Renal pelvis (tissue), 4 donors: ENCODE results near the gene ZNF106. TPM values are rescaled to one million over a fixed set of nuclear protein-coding genes. Genes with fewer than 3 reads are reported as not detected.

Experiments used
- DNase-seq: peaks from one replicate; pipeline ENCODE4 v3.0.0-alpha.2; 2013
- polyA plus RNA-seq, 3 donors: library from polyadenylated mRNA; unstranded; fragments of 120-200 nt; gene quantifications; one replicate each; pipeline ENCODE4 v1.2.1, GENCODE V29; 2013; ENCODE audit not compliant: insufficient read length in 3 of 3

The ZNF106 gene
- polyA plus RNA-seq, 3 donors = 40.6 to 57.9 (median 48.1) TPM

- DNase-seq = no peak
These were observed 117.7 kb downstream of the ZNF106 start for GRCh38 chr15:42373274-42373673.

- no peak for DNase-seq
These were observed 119.8 kb downstream of the ZNF106 start for GRCh38 chr15:42371096-42371495.

- DNase-seq = no peak
These were observed 122.8 kb downstream of the ZNF106 start for GRCh38 chr15:42368096-42368495.

- no peak for DNase-seq
These were observed 123.9 kb downstream of the ZNF106 start for GRCh38 chr15:42367041-42367440.

- no peak for DNase-seq
These were observed 124.9 kb downstream of the ZNF106 start for GRCh38 chr15:42365921-42366550.

GRCh38 chr15:42364529-42364928, 126.4 kb downstream of the ZNF106 start:
- no peak for DNase-seq

GRCh38 chr15:42363942-42364341, 127.0 kb downstream of the ZNF106 start:
- DNase-seq = no peak

- DNase-seq = no peak
These were observed 127.5 kb downstream of the ZNF106 start for GRCh38 chr15:42363487-42363886.

Other genes starting within 250 kb of the ZNF106 start
- 10 to 100 TPM; 23.8 to 32.4 (median 30.1) TPM for gene GANC, start 217.9 kb downstream of the ZNF106 start, polyA plus RNA-seq
- 10 to 100 TPM; 47.7 to 55.5 (median 55.2) TPM for gene TMEM87A, start 217.7 kb downstream of the ZNF106 start, polyA plus RNA-seq
- gene CAPN3, start 131.6 kb downstream of the ZNF106 start, polyA plus RNA-seq = 10 to 100 TPM; 28.7 to 37.7 (median 33.0) TPM
- gene SNAP23, start 4.5 kb upstream of the ZNF106 start, polyA plus RNA-seq = 100 to 1,000 TPM in 1 of 3 donors, 10 to 100 TPM in 2; 91.6 to 123 (median 92.3) TPM
- 10 to 100 TPM; 20.3 to 27.2 (median 24.2) TPM for gene LRRC57, start 57.7 kb upstream of the ZNF106 start, polyA plus RNA-seq
- gene HAUS2, start 57.7 kb upstream of the ZNF106 start, polyA plus RNA-seq = 10 to 100 TPM; 18.2 to 23.5 (median 21.6) TPM
- 10 to 100 TPM in 2 of 3 donors, 1 to 10 TPM in 1; 7.7 to 13.4 (median 13.4) TPM for gene STARD9, start 84.5 kb upstream of the ZNF106 start, polyA plus RNA-seq
- gene CDAN1, start 246.0 kb upstream of the ZNF106 start, polyA plus RNA-seq = 10 to 100 TPM; 17.3 to 27.4 (median 20.8) TPM